Fibroblast of peridontal ligament (primary cell): Measurements from ENCODE around the gene MAMSTR.
A peak's percentile ranks its signal among the peaks of the same experiment; 100 is the strongest.

ENCODE experiments used
- DNase-seq: peaks from one replicate; pipeline ENCODE4 v3.0.0-alpha.2; 2010; ENCODE audit errors: extremely low read depth

Gene MAMSTR

GRCh38 chr19:48746738-48747575, 27.4 kb upstream of the MAMSTR start, which contains the start of gene IZUMO1:
IZUMO1 (minus strand) TSS chr19:48746909; CDS start chr19:48745859, 1,050 bp downstream.
- peak; percentile 78 for DNase-seq

GRCh38 chr19:48746110-48746509, 26.6 kb upstream of the MAMSTR start:
- DNase-seq = no peak

GRCh38 chr19:48745208-48745995, 25.9 kb upstream of the MAMSTR start:
- peak; percentile 30 for DNase-seq

GRCh38 chr19:48742096-48742495, 22.6 kb upstream of the MAMSTR start:
- DNase-seq = no peak

GRCh38 chr19:48741129-48741999, 21.8 kb upstream of the MAMSTR start:
- no peak for DNase-seq

GRCh38 chr19:48740164-48740972, 20.8 kb upstream of the MAMSTR start, which contains the start of gene RASIP1:
RASIP1 (minus strand) TSS chr19:48740610; CDS start chr19:48740282, 328 bp downstream.
- no peak for DNase-seq

GRCh38 chr19:48739404-48740163, 20.1 kb upstream of the MAMSTR start:
- no peak for DNase-seq

- peak; percentile 18 for DNase-seq
Observed at GRCh38 chr19:48738557-48739403, 19.3 kb upstream of the MAMSTR start.

- DNase-seq = no peak
Observed at GRCh38 chr19:48737360-48737998, 18.0 kb upstream of the MAMSTR start.

GRCh38 chr19:48735031-48735615, 15.6 kb upstream of the MAMSTR start:
- no peak for DNase-seq

- no peak for DNase-seq
Observed at GRCh38 chr19:48734625-48735024, 15.1 kb upstream of the MAMSTR start.

GRCh38 chr19:48731452-48731851, 11.9 kb upstream of the MAMSTR start:
- no peak for DNase-seq

GRCh38 chr19:48728911-48729664, 9.6 kb upstream of the MAMSTR start:
- DNase-seq = no peak

GRCh38 chr19:48726556-48726955, 7.0 kb upstream of the MAMSTR start:
- no peak for DNase-seq

GRCh38 chr19:48724796-48725753, 5.5 kb upstream of the MAMSTR start:
- DNase-seq = peak; percentile 89

GRCh38 chr19:48722196-48722708, 2.7 kb upstream of the MAMSTR start:
- DNase-seq = no peak
